ENCODE results near the gene NUDT14.

NUDT14 gene

DNA sequence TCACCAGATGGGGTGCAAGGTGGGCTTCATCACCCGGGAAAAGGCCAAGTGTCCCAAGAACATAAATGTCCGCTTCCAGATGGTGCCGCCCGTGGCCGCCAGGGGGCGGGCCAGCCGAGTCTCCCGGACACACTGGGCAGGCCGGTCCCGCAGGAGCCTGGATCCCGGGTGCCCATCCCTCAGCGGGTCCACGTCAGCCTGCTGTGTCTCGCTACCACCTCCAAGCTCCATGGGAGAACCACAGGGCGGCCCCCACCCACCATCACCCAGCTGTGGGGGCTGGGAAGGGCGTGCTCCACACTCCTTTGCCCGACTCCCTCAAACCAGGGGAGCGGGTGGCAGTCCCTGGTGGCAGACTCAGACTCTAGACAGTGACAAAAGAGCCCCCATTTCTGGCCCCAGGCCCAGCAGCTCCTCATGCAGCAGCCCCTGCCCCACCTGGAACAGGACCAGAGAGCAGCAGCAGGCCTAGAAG, 22.0 kb upstream of the NUDT14 start:
- H3K4me1 ChIP-seq (ENCODE audit: control insufficient read depth, insufficient read depth, low read length): no peaks in the 10 kb centered on the region
- H3K27me3 ChIP-seq (ENCODE audit: control insufficient read depth, insufficient read depth, low read length): no peaks in the 10 kb centered on the region
- H3K9ac ChIP-seq (ENCODE audit: low read depth, low read length): no peak overlapping the region
- no peaks in the 10 kb centered on the region for H3K36me3 ChIP-seq (ENCODE audit: control insufficient read depth, insufficient read depth, low read length)
- H3K9me3 ChIP-seq (ENCODE audit: control insufficient read depth, insufficient read depth, low read length): no peaks in the 10 kb centered on the region
- no peak overlapping the region for H3K4me3 ChIP-seq (ENCODE audit: low read depth, low read length)

DNA sequence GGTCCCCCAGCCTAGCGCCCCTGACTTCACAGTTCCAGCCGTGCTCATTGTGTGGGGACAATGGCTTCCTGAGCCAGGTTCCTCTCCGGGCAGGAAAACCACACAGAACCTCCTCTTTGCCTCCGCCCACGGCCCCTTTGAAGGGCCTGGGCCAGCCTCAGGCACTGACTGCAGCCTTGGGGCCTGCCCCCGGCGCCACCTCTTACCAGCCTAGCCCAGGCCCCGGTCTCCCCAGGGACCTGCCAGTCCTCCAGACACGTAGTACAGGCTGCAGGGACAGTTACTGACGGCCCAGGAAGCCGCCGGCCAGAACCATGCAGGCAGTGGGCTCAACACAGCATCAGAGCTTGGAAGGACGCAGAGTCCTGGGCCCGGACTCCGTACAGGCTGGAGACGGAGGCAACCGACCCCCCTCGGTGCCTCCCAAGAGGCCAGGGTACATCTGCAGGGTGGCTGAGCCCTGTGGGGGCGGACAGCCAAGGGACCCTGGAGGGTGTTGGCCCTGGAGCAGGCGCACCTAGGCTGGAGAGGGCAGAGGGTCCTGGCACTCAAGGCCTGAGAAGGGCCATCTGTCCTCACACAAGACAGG, 20.9 kb upstream of the NUDT14 start:
- Histone ChIP-seq H3K27me3 (ENCODE audit: control insufficient read depth, insufficient read depth, low read length) (no peaks in the 10 kb centered on the region), H3K4me3 (ENCODE audit: low read depth, low read length) (no peak overlapping the region), H3K4me1 (ENCODE audit: control insufficient read depth, insufficient read depth, low read length) (no peaks in the 10 kb centered on the region), H3K9me3 (ENCODE audit: control insufficient read depth, insufficient read depth, low read length) (no peaks in the 10 kb centered on the region), H3K9ac (ENCODE audit: low read depth, low read length) (no peak overlapping the region), H3K36me3 (ENCODE audit: control insufficient read depth, insufficient read depth, low read length) (no peaks in the 10 kb centered on the region)

DNA sequence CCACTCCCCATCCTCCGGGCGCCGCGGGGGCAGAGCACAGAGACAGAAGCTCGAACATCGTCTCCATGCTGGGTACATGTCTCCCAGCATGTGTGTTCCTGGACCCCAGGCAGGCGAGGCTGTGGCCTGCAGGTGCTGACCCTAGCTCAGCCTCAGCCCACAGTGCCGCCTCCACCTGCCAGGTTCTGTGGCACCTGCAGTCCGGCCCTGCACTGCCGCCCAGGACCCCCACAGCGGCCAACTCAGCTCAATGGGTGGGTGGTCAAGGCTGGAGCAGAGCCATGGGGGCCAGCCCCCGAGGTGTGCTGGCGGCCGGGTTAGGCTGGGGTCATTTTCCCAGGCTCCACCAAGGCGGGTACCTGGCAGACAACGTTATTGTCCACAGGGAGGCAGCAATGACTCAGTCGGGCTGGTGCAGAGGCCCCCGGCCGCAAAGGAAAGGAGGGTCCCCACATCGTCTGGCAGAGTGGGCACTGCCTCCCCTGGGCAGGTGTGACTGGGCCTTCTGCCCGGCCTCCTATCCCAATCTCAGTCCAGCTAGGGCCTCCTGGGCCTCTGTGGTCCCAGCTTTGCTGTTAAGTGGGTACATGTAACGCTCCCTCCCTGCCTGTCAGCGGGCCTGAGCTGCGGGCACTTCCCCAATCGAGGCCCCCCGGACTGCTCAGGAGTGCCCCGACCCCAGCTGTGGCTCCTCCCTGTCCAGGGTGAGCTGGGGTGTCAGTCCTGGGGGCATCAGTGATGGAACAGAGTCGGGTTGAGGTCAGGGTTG, 20.2 kb upstream of the NUDT14 start:
- H3K36me3 ChIP-seq (ENCODE audit: control insufficient read depth, insufficient read depth, low read length): no peaks in the 10 kb centered on the region
- H3K27me3 ChIP-seq (ENCODE audit: control insufficient read depth, insufficient read depth, low read length): no peaks in the 10 kb centered on the region
- H3K9me3 ChIP-seq (ENCODE audit: control insufficient read depth, insufficient read depth, low read length): no peaks in the 10 kb centered on the region
- no peaks in the 10 kb centered on the region for H3K4me1 ChIP-seq (ENCODE audit: control insufficient read depth, insufficient read depth, low read length)
- no peak overlapping the region for H3K9ac ChIP-seq (ENCODE audit: low read depth, low read length)
- no peak overlapping the region for H3K4me3 ChIP-seq (ENCODE audit: low read depth, low read length)

DNA sequence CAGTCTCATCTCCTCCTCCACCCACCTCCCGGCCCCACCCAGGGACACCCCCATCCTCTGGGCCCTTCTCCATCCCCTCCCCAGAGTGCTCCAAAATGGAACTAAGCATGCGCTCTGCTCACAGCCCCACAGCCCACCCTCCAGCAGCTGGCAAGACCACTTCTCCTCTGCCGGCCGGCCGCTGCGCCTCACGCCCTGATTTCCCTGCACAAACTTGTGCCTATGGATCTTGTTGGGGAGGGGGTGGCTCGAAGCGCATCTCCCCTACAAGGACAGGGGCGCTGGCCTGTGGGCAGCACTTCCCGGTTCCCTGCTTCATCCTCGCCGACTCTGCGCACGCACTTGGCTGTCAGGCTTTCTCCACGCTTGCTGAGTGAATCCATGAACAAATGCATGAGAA, 19.5 kb upstream of the NUDT14 start:
- Histone ChIP-seq H3K9ac (ENCODE audit: low read depth, low read length) (no peak overlapping the region), H3K27me3 (ENCODE audit: control insufficient read depth, insufficient read depth, low read length) (no peaks in the 10 kb centered on the region), H3K9me3 (ENCODE audit: control insufficient read depth, insufficient read depth, low read length) (no peaks in the 10 kb centered on the region), H3K36me3 (ENCODE audit: control insufficient read depth, insufficient read depth, low read length) (no peaks in the 10 kb centered on the region), H3K4me1 (ENCODE audit: control insufficient read depth, insufficient read depth, low read length) (no peaks in the 10 kb centered on the region), H3K4me3 (ENCODE audit: low read depth, low read length) (no peak overlapping the region)

DNA sequence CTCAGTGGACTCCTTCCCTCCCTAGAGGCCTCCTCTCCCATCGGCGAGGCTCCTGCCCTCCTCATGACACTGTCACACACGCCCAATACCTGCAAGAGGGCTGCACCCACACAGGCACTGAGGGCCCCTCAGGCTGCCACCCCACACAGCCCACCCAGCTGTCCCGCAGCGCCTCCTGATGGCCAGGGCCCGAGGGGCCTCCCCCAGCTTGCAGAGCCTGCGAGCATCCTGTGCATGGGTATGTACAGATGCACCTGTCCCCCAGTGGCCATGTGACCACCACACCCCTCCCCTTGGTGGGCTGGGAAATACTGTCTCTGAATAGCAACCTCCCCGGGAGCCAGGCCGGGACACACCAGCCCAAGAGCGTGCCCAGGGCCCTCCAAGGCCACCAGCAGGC, 19.0 kb upstream of the NUDT14 start:
- Histone ChIP-seq H3K4me3 (ENCODE audit: low read depth, low read length) (no peak overlapping the region), H3K27me3 (ENCODE audit: control insufficient read depth, insufficient read depth, low read length) (no peaks in the 10 kb centered on the region), H3K4me1 (ENCODE audit: control insufficient read depth, insufficient read depth, low read length) (no peaks in the 10 kb centered on the region), H3K36me3 (ENCODE audit: control insufficient read depth, insufficient read depth, low read length) (no peaks in the 10 kb centered on the region), H3K9ac (ENCODE audit: low read depth, low read length) (no peak overlapping the region), H3K9me3 (ENCODE audit: control insufficient read depth, insufficient read depth, low read length) (no peaks in the 10 kb centered on the region)

DNA sequence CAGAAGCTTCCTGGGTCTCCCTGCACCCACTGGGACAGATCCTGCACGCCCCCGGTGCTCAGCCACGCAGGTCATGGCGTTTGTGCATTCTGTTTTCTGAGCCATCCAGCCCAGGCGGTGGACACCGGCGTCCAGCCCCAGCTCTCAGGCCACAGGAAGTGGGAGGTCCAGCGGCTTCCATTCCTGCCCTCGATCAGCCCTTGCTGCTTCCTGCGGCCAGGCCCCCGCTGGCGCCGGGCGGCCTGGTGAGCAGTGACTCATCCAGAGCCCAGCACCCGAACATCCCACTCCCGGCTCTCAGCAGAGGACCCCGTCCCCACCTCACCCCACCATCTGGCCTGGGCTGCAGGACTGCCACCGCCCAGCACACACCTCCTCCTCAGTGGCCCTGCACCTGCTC, 18.0 kb upstream of the NUDT14 start:
- Histone ChIP-seq H3K4me3 (ENCODE audit: low read depth, low read length) (no peak overlapping the region), H3K9me3 (ENCODE audit: control insufficient read depth, insufficient read depth, low read length) (no peaks in the 10 kb centered on the region), H3K9ac (ENCODE audit: low read depth, low read length) (no peak overlapping the region), H3K4me1 (ENCODE audit: control insufficient read depth, insufficient read depth, low read length) (no peaks in the 10 kb centered on the region), H3K36me3 (ENCODE audit: control insufficient read depth, insufficient read depth, low read length) (no peaks in the 10 kb centered on the region), H3K27me3 (ENCODE audit: control insufficient read depth, insufficient read depth, low read length) (peaks cover 5% of the 10 kb centered on the region)

DNA sequence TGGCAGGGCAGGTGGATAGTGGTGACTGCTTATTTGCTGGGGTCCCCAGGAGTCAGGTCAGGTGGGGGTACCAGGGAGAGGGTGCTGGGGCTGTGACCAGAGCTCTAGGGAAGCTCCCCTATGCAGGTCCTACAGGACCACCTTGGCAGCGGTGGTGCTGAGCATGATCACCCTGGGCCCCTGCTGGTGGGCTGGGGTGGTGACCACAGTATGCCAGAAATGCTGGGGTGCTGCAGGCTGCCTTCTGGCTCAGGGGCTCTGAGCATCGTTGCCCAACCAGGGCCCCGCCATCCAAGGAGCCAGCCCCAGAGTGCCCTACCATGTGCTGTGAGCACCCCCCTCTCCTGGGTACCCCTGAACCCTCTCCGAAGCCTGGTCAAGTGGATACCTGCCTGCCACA, 17.5 kb upstream of the NUDT14 start:
- Histone ChIP-seq H3K9ac (ENCODE audit: low read depth, low read length) (no peak overlapping the region), H3K36me3 (ENCODE audit: control insufficient read depth, insufficient read depth, low read length) (no peaks in the 10 kb centered on the region), H3K27me3 (ENCODE audit: control insufficient read depth, insufficient read depth, low read length) (peaks cover 5% of the 10 kb centered on the region)

DNA sequence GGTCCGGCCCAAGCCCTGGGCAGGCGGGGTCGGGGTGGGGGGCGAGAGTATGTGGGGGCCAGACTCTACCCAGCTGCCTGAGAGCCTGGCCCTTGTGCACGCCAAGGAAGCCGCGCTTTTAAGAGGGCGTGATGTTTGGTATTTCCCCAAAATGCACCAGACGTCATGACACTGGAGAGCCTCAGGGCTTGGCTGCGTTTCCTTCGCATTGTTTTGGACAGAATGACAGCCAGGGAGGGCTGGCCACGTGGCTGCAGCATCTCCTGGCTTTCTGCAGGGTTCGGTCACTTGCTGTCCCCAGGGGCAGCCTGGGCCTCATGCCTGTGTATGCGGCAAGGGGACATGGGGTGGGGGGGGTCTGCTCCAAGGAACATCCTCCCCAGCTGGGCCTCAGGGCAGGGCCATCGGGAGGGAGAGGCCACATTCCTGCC, 16.1 kb upstream of the NUDT14 start:
- peaks cover 5% of the 10 kb centered on the region for H3K27me3 ChIP-seq (ENCODE audit: control insufficient read depth, insufficient read depth, low read length)
- H3K36me3 ChIP-seq (ENCODE audit: control insufficient read depth, insufficient read depth, low read length): no peaks in the 10 kb centered on the region
- H3K9me3 ChIP-seq (ENCODE audit: control insufficient read depth, insufficient read depth, low read length): no peaks in the 10 kb centered on the region
- no peak overlapping the region for H3K9ac ChIP-seq (ENCODE audit: low read depth, low read length)
- H3K4me3 ChIP-seq (ENCODE audit: low read depth, low read length): no peak overlapping the region
- no peaks in the 10 kb centered on the region for H3K4me1 ChIP-seq (ENCODE audit: control insufficient read depth, insufficient read depth, low read length)

More for the DNA sequence above, 17.5 kb upstream of the NUDT14 start:
- no peaks in the 10 kb centered on the region for H3K9me3 ChIP-seq (ENCODE audit: control insufficient read depth, insufficient read depth, low read length)
- H3K4me3 ChIP-seq (ENCODE audit: low read depth, low read length): no peak overlapping the region
- H3K4me1 ChIP-seq (ENCODE audit: control insufficient read depth, insufficient read depth, low read length): no peaks in the 10 kb centered on the region

DNA sequence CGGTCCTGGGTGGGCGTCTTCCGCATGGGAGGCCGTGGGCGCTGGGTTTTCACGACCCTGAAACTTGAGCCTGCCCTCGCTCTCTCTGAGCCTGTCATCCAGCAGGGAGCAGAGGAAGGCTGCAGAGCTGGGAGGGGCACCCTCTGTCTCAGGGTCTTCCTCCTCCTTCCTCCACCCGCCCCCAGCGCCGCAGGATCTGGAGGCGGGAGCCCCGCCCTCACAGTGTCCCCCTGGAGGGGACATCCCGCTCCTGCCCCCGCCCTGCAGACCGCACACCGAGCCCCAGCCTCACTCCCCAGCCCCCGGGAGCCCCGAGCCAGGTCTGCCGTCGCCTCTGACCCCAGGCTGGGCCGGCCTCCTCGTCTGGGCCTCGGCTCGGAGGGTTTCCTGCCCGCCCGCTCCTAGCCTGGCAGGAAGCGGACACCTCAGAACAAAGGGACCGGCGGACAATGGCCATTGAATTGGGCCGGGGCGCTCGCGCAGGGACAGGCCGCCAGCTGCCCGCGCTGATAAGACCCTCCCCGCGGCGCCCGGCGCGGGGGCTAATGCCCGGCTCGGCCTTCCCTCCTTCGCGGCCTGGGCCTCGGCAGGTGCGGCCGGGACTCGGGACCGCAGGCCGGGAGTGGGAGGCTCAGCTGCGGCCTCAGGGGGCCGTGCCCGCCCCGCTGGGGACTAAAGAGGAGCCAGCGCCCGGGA, 15.3 kb upstream of the NUDT14 start:
- no peaks in the 10 kb centered on the region for H3K36me3 ChIP-seq (ENCODE audit: control insufficient read depth, insufficient read depth, low read length)
- H3K4me1 ChIP-seq (ENCODE audit: control insufficient read depth, insufficient read depth, low read length): no peaks in the 10 kb centered on the region
- no peak overlapping the region for H3K9ac ChIP-seq (ENCODE audit: low read depth, low read length)
- no peaks in the 10 kb centered on the region for H3K9me3 ChIP-seq (ENCODE audit: control insufficient read depth, insufficient read depth, low read length)
- peaks cover 5% of the 10 kb centered on the region for H3K27me3 ChIP-seq (ENCODE audit: control insufficient read depth, insufficient read depth, low read length)
- peak overlapping the region; percentile 8 for H3K4me3 ChIP-seq (ENCODE audit: low read depth, low read length)

DNA sequence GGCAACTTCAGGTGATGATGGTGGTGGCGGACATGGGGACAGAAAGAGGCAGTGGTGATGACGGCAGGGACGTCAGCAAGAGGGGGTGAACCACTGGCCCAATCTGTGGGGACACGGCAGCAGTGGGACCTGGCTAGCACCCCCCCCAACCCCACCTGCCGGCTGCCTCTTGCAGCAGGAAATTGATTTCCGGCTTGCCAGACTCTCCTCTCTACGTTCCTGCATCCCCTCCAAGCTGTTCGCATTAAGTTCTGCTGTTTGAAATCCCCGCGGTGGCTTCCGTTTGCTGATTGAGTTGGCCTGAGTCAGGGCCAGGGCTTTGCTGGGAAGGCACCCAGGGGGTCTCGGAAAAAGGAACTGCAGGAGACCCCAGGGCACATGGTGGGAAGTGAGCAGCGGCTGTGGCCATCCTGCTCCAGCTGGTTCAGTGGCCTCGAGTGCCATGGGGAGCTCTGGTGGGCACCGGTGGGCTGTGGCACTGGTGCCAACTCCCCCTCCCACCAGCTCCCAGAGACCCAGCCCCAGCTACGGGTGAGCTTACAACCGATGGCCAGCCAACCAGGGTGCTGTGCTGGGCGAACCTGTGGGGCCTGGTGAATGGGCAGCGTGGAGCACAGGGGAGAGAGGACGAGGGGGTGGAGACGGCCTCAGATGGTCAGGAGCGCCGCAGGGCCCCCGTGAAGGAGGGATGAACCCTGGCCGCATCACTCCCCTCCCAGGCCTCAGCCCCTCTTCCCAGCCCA, 14.6 kb upstream of the NUDT14 start:
- Histone ChIP-seq H3K4me1 (ENCODE audit: control insufficient read depth, insufficient read depth, low read length) (no peaks in the 10 kb centered on the region), H3K27me3 (ENCODE audit: control insufficient read depth, insufficient read depth, low read length) (peaks cover 5% of the 10 kb centered on the region), H3K4me3 (ENCODE audit: low read depth, low read length) (peak overlapping the region; percentile 8), H3K9me3 (ENCODE audit: control insufficient read depth, insufficient read depth, low read length) (no peaks in the 10 kb centered on the region), H3K36me3 (ENCODE audit: control insufficient read depth, insufficient read depth, low read length) (no peaks in the 10 kb centered on the region), H3K9ac (ENCODE audit: low read depth, low read length) (no peak overlapping the region)

DNA sequence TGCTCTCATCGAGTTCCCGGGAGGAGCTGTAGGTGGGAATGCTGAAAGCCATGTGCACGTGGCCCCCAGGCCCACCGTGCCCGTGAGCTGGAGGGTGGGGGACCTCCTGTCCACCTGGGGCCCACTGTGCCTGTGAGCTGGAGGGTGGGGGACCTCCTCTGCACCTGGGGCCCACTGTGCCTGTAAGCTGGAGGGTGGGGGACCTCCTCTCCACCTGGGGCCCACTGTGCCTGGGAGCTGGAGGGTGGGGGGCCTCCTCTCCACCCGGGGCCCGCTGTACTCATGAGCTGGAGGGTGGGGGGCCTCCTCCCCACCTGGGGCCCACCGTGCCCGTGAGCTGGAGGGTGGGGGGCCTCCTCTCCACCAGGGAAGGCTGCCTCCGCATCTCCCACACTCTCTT, 13.9 kb upstream of the NUDT14 start:
- Histone ChIP-seq H3K4me3 (ENCODE audit: low read depth, low read length) (no peak overlapping the region), H3K27me3 (ENCODE audit: control insufficient read depth, insufficient read depth, low read length) (peaks cover 5% of the 10 kb centered on the region), H3K9ac (ENCODE audit: low read depth, low read length) (no peak overlapping the region), H3K36me3 (ENCODE audit: control insufficient read depth, insufficient read depth, low read length) (no peaks in the 10 kb centered on the region), H3K9me3 (ENCODE audit: control insufficient read depth, insufficient read depth, low read length) (no peaks in the 10 kb centered on the region), H3K4me1 (ENCODE audit: control insufficient read depth, insufficient read depth, low read length) (no peaks in the 10 kb centered on the region)

All from iPS-15b (cell line).